NB4 (cell line): ENCODE data around the gene FRMD6.

ENCODE experiments used
- DNase-seq: peaks from one replicate; pipeline ENCODE4 v3.0.0; 2010; ENCODE audit warnings: low read depth
- H3K4me3 ChIP-seq: one replicate; pipeline ENCODE4 v1.5.1; 2011; ENCODE audit warnings: mild to moderate bottlenecking, low read depth, low read length, moderate library complexity
- MYC ChIP-seq: IDR thresholded peaks from 2 replicates; pipeline ENCODE4 v1.6.1; 2011; ENCODE audit warnings: low read depth, low read length
- POLR2A ChIP-seq: IDR thresholded peaks from 2 replicates; pipeline ENCODE4 v1.6.1; 2011; ENCODE audit warnings: mild to moderate bottlenecking; ENCODE audit not compliant: insufficient read length; ENCODE audit errors: extremely low read depth
- TF ChIP-seq, protein P1 (sequence below): IDR thresholded peaks from one replicate; pipeline ENCODE4 v1.5.1; 2012; ENCODE audit warnings: low read depth, low read length
- TF ChIP-seq, protein P2 (sequence below): IDR thresholded peaks from 2 replicates; pipeline ENCODE4 v1.6.1; 2011; ENCODE audit warnings: low read depth, low read length

FRMD6 gene

DNA sequence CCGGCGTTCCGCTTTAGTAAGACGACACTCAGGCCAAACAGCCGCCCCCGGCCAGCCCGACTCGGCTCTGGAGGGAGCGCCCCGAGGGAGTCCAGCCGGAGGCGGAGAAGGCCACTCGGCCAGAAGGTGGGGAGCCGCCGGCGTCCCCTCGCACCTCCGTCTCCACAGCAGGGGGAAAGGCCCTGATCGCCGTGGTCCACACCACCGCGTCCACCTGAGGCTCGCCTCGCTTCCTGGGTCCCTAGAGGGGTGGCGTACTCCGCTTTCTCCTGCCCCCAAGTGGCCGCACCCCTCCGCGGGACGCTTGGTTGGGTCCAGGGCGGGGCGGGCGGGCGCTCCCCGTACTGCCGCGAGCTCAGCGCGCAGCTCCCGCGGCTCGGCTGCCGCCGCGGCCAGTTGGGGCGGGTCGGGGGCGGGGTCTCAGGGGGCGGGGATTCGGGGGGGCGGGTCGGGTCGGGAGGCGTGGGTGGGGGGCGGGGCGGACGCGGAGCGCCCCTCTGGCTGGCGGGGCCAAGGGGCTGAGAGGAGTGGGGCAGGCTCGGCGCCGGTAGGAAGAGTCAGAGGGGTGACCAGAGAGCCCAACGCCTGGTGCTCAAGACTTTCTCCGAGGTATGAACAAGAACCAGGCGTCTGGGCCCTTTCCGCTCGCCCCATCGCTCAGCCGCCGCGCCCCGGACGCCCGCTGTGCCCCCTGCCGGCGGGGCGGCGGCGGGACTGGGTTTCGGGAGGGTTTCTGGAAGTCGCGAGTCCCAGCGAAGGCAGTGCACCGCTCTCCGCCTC, at the start of gene FRMD6:
FRMD6 (plus strand) TSS at position 523 of the 780 bp plus-strand sequence. CDS start 37,927 bp downstream, outside the sequence.
- TF ChIP-seq POLR2A, result peak; percentile 19
- TF ChIP-seq, protein P1, sequence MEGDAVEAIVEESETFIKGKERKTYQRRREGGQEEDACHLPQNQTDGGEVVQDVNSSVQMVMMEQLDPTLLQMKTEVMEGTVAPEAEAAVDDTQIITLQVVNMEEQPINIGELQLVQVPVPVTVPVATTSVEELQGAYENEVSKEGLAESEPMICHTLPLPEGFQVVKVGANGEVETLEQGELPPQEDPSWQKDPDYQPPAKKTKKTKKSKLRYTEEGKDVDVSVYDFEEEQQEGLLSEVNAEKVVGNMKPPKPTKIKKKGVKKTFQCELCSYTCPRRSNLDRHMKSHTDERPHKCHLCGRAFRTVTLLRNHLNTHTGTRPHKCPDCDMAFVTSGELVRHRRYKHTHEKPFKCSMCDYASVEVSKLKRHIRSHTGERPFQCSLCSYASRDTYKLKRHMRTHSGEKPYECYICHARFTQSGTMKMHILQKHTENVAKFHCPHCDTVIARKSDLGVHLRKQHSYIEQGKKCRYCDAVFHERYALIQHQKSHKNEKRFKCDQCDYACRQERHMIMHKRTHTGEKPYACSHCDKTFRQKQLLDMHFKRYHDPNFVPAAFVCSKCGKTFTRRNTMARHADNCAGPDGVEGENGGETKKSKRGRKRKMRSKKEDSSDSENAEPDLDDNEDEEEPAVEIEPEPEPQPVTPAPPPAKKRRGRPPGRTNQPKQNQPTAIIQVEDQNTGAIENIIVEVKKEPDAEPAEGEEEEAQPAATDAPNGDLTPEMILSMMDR, result peak; percentile 60
- TF ChIP-seq, protein P2, sequence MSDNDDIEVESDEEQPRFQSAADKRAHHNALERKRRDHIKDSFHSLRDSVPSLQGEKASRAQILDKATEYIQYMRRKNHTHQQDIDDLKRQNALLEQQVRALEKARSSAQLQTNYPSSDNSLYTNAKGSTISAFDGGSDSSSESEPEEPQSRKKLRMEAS, result no peak
- H3K4me3 ChIP-seq, result peak within 1 kb of the TSS; percentile 61
- DNase-seq, result peak; percentile 84

DNA sequence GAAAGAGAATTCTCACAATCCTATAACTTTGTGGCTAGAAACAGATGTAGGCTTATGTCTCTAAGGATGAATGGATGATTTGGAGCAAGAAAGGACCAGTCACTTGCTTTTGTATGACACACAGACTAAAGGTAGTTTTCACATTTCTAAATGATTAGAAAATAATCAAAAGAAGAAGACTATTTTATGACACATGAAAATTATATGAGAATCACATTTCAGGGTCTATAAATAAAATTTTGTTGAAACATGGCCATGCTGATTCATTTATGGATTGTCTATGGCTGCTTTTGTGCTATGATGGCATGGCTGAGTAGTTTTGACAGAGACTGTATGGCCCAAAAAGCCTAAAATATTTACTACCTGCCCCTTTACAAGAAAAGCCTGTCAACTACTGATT, 49.4 kb upstream of the FRMD6 start:
- TF ChIP-seq, protein P1, result no peak
- TF ChIP-seq, protein P2, result no peak
- TF ChIP-seq MYC (no peak), POLR2A (no peak)
- DNase-seq, result no peak
- no peak overlapping the region for H3K4me3 ChIP-seq

DNA sequence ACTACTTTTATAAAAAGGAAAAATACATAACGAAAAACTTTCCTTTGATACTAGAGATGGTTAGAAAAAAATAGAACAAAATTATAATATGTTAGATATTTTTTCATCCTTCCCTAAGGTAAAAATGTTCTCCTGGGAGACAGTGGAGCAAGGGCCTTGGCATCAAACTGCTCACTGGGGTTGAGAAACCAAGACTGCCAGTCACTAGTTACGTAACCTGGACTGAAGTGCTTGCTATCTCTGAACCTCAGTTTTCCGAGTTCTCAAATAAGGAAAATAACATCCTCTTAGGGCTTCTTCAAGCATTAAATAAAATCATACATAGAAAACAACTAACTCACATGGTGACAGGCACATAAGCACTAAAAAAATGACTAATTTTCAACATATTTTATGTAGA, 48.2 kb upstream of the FRMD6 start:
- DNase-seq, result peak; percentile 3
- H3K4me3 ChIP-seq, result no peak overlapping the region
- TF ChIP-seq MYC, result no peak
- TF ChIP-seq, protein P2, result no peak
- TF ChIP-seq POLR2A, result no peak
- TF ChIP-seq, protein P1, result no peak

DNA sequence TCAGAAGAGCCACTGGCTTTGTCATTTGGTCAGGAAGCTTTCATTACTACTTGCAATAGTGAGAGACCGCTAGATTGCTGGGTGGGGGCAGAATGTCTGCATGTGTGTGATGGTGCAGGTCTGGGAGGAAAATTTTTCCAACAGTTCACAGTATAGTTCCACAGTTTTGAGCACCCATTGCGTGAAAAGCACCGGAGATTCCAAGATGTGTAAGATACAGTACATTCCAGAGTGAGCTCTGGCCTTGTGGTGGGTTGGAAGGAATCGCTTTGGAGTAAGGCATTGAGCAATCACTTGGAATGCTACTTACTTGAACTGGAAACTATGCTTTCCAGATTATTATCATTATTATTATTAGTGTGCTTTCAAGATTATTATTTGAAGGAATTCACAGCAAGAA, 47.6 kb upstream of the FRMD6 start:
- DNase-seq, result no peak
- H3K4me3 ChIP-seq, result no peak overlapping the region
- TF ChIP-seq POLR2A (no peak), MYC (no peak)
- TF ChIP-seq, protein P2, result no peak
- TF ChIP-seq, protein P1, result no peak

DNA sequence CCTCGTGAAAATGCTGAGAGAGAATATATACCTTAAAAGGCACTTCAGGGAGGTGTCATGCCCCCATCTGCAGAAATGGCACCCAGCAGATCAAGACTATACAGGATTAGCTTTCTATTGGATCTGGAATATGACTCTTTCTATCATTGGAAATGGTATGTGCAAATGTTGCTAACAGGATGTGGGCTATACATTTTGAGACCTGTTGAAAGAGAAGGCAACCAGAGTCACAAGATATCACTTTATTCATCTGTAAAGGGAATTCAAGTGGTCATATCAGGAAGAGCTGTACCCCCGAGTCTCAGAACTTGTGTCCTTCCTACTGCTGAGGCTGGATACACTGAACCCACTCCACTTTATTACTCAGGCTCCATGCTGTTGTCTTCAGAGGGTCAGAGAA, 46.1 kb upstream of the FRMD6 start:
- DNase-seq, result no peak
- H3K4me3 ChIP-seq, result no peak overlapping the region
- TF ChIP-seq, protein P1, result no peak
- TF ChIP-seq MYC (no peak), POLR2A (no peak)
- TF ChIP-seq, protein P2, result no peak
